Measurements from ENCODE around the gene UCKL1.

UCKL1 gene

DNA sequence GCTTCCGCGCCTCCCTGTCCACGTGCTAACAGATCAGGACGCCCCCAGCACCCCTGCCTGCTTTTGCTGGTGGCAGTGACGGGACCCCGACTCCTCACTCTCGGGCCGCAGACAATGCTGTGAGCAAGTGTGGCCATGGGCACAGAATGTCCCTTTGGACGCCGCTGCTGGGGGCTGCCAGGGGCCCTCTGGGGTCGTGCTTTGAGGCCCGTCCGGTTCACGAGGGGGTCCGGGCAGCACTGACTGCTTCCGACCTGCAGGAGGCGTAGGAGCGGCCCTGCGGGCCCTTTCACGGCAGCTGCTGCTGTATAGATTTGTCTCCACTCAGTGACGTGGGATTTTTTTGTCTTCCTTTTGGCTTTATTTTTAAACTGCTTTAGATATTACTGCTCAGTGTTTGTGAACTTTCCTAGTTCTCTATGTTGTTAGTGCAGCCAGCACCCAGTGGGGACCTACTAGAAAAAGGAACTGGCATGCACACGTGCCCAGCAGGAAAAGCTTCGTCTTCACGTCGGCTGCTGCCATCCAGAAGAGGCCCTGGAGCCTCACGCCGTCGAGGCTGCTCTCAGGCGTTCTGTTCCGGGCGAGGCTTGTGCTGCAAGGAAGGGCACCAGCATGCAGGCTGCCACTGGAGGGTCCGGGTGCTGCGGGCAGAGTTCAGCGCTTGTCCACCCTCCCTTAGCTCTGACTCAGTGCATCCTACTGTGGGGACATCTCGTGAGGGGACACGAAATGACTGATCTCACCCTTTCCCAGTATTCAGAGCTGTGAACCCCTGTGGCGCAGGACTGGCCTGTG, 21.7 kb downstream of the UCKL1 start:
- H3K27me3 ChIP-seq (ENCODE audit: insufficient read depth, poor library complexity, severe bottlenecking) = no peaks in the 10 kb centered on the region
- TF ChIP-seq, protein P1, sequence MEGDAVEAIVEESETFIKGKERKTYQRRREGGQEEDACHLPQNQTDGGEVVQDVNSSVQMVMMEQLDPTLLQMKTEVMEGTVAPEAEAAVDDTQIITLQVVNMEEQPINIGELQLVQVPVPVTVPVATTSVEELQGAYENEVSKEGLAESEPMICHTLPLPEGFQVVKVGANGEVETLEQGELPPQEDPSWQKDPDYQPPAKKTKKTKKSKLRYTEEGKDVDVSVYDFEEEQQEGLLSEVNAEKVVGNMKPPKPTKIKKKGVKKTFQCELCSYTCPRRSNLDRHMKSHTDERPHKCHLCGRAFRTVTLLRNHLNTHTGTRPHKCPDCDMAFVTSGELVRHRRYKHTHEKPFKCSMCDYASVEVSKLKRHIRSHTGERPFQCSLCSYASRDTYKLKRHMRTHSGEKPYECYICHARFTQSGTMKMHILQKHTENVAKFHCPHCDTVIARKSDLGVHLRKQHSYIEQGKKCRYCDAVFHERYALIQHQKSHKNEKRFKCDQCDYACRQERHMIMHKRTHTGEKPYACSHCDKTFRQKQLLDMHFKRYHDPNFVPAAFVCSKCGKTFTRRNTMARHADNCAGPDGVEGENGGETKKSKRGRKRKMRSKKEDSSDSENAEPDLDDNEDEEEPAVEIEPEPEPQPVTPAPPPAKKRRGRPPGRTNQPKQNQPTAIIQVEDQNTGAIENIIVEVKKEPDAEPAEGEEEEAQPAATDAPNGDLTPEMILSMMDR (IDR thresholded peaks at IDR 0.05; ENCODE audit: poor library complexity, severe bottlenecking) = no peak
- H3K4me3 ChIP-seq (ENCODE audit: severe bottlenecking) = no peak overlapping the region
- no peaks in the 10 kb centered on the region for H3K4me1 ChIP-seq (ENCODE audit: insufficient read depth, poor library complexity, severe bottlenecking)
- H3K36me3 ChIP-seq (ENCODE audit: low read depth) = peaks cover 85% of the 10 kb centered on the region
- no peak overlapping the region for H3K27ac ChIP-seq (ENCODE audit: poor library complexity, severe bottlenecking)
- DNase-seq (ENCODE audit: low spot score) = peak; percentile 90
- no peak for ATAC-seq (ENCODE audit: low read depth)
- no peaks in the 10 kb centered on the region for H3K9me3 ChIP-seq (ENCODE audit: severe bottlenecking)

DNA sequence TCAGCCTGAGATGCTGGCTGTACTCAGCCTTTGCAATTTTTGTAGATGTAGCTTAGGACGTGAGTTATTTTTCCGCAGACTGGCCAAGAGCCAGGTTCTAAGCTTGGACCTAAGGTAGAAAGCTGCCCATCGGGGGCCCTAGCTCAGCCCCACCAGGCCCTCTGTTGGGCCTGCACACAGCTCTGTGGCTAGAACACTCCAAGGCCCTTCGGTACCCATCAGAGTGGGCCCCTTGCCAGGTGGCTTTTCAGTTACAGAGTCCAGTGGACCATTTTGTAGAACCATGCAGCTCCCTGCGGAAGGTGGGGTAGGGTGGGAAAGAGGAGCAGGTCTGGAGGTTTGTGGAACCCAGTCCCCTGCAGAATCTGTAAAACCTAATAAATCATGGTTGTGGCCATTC, 22.6 kb downstream of the UCKL1 start:
- DNase-seq (ENCODE audit: low spot score) (peak; percentile 77), ATAC-seq (ENCODE audit: low read depth) (no peak)
- Histone ChIP-seq H3K4me1 (ENCODE audit: insufficient read depth, poor library complexity, severe bottlenecking) (no peaks in the 10 kb centered on the region), H3K27me3 (ENCODE audit: insufficient read depth, poor library complexity, severe bottlenecking) (no peaks in the 10 kb centered on the region), H3K27ac (ENCODE audit: poor library complexity, severe bottlenecking) (no peak overlapping the region), H3K9me3 (ENCODE audit: severe bottlenecking) (no peaks in the 10 kb centered on the region), H3K4me3 (ENCODE audit: severe bottlenecking) (no peak overlapping the region), H3K36me3 (ENCODE audit: low read depth) (peaks cover 83% of the 10 kb centered on the region)
- TF ChIP-seq, protein P1 (IDR thresholded peaks at IDR 0.05; ENCODE audit: poor library complexity, severe bottlenecking) = no peak

DNA sequence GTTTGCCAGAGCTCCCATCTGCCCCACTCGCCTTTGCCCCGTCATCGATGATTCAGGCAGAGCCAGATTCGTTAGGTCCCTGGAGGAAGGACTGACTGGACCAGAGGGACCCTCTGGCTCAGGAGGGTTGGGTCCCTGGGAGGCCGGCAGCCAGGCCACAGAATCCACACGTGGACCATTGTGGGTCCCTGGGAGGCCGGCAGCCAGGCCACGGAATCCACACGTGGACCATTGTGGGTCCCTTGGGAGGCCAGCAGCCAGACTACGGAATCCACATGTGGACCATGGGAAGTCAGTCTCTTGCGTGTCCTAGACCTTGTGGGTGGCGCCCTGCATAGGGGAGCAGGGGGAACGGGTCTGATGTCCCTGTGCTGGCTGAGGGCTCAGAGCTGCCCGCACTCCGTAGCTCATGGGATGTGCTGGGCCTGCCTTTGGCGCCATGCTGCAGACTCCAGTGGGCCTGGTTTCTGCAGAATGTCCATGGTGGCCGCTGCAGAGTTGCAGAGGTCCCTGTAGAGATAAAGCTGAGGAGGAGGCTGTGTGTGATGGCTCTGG, 23.5 kb downstream of the UCKL1 start:
- TF ChIP-seq, protein P1 (IDR thresholded peaks at IDR 0.05; ENCODE audit: poor library complexity, severe bottlenecking) = no peak
- H3K36me3 ChIP-seq (ENCODE audit: low read depth) = peaks cover 86% of the 10 kb centered on the region
- H3K4me1 ChIP-seq (ENCODE audit: insufficient read depth, poor library complexity, severe bottlenecking) = no peaks in the 10 kb centered on the region
- no peaks in the 10 kb centered on the region for H3K27me3 ChIP-seq (ENCODE audit: insufficient read depth, poor library complexity, severe bottlenecking)
- no peak overlapping the region for H3K4me3 ChIP-seq (ENCODE audit: severe bottlenecking)
- H3K27ac ChIP-seq (ENCODE audit: poor library complexity, severe bottlenecking) = no peak overlapping the region
- peak; percentile 81 for DNase-seq (ENCODE audit: low spot score)
- ATAC-seq (ENCODE audit: low read depth) = no peak
- no peaks in the 10 kb centered on the region for H3K9me3 ChIP-seq (ENCODE audit: severe bottlenecking)

DNA sequence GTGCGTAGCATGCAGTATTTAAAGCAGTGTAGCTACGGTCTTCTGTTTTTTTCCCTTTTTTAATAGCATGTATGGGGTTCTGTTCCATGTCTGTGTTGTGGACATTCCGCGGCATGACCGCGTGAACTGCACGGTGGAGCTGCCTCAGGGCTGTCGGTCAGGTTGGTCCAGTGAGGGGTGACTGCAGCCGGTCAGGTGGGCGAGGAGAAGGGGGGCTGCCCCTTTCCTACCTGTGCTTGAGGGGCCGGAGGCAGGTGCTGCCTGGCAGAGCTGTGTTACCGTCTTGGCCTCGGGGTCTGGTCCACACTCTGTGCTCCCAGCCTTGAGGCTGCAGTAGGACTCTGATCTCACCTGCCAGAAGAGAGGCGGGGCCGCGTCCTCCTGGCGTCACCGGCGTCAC, 24.5 kb downstream of the UCKL1 start:
- no peak for ATAC-seq (ENCODE audit: low read depth)
- Histone ChIP-seq H3K4me3 (ENCODE audit: severe bottlenecking) (no peak overlapping the region), H3K27ac (ENCODE audit: poor library complexity, severe bottlenecking) (no peak overlapping the region), H3K9me3 (ENCODE audit: severe bottlenecking) (no peaks in the 10 kb centered on the region), H3K36me3 (ENCODE audit: low read depth) (peaks cover 91% of the 10 kb centered on the region), H3K4me1 (ENCODE audit: insufficient read depth, poor library complexity, severe bottlenecking) (no peaks in the 10 kb centered on the region), H3K27me3 (ENCODE audit: insufficient read depth, poor library complexity, severe bottlenecking) (no peaks in the 10 kb centered on the region)
- peak; percentile 79 for DNase-seq (ENCODE audit: low spot score)
- TF ChIP-seq, protein P1 (IDR thresholded peaks at IDR 0.05; ENCODE audit: poor library complexity, severe bottlenecking) = no peak
